HuH-7.5 (cell line): Measurements from ENCODE around the gene GALNTL6.
"Not testable (repeated sequence)": the region's sequence is repeated elsewhere in the genome, so short reads cannot be mapped to it uniquely, and the experiment has no call there.

Source experiments
- DNase-seq: peaks from one replicate; pipeline ENCODE4 v3.0.0; 2011; ENCODE audit warnings: low spot score

Gene GALNTL6

GRCh38 chr4:172758586-172759340, 945.6 kb downstream of the GALNTL6 start:
- DNase-seq, result no peak

GRCh38 chr4:172760512-172760911, 947.3 kb downstream of the GALNTL6 start:
- no peak for DNase-seq

GRCh38 chr4:172762895-172763294, 949.7 kb downstream of the GALNTL6 start:
- DNase-seq, result no peak

GRCh38 chr4:172770787-172771186, 957.6 kb downstream of the GALNTL6 start:
- DNase-seq, result no peak

- no peak for DNase-seq
Observed at GRCh38 chr4:172772781-172773180, 959.6 kb downstream of the GALNTL6 start.

GRCh38 chr4:172776203-172776861, 963.1 kb downstream of the GALNTL6 start:
- no peak for DNase-seq

- no peak for DNase-seq
Observed at GRCh38 chr4:172777729-172778431, 964.7 kb downstream of the GALNTL6 start.

- no peak for DNase-seq
Observed at GRCh38 chr4:172778583-172778982, 965.4 kb downstream of the GALNTL6 start.

GRCh38 chr4:172780566-172781081, 967.4 kb downstream of the GALNTL6 start:
- DNase-seq, result no peak

- no peak for DNase-seq
Observed at GRCh38 chr4:172785613-172786012, 972.4 kb downstream of the GALNTL6 start.

GRCh38 chr4:172786039-172786792, 973.0 kb downstream of the GALNTL6 start:
- DNase-seq, result no peak

GRCh38 chr4:172787111-172787510, 973.9 kb downstream of the GALNTL6 start:
- no peak for DNase-seq

GRCh38 chr4:172791841-172792240, 978.6 kb downstream of the GALNTL6 start:
- no peak for DNase-seq

GRCh38 chr4:172793565-172794306, 980.5 kb downstream of the GALNTL6 start:
- no peak for DNase-seq

- no peak for DNase-seq
Observed at GRCh38 chr4:172794307-172794703, 981.1 kb downstream of the GALNTL6 start.

- DNase-seq, result not testable (repeated sequence)
Observed at GRCh38 chr4:172797281-172797680, 984.1 kb downstream of the GALNTL6 start.

- DNase-seq, result no peak
Observed at GRCh38 chr4:172802032-172802431, 988.8 kb downstream of the GALNTL6 start.

GRCh38 chr4:172806841-172807240, 993.6 kb downstream of the GALNTL6 start:
- no peak for DNase-seq

- no peak for DNase-seq
Observed at GRCh38 chr4:172808196-172808595, 995.0 kb downstream of the GALNTL6 start.

- no peak for DNase-seq
Observed at GRCh38 chr4:172809319-172809718, 996.1 kb downstream of the GALNTL6 start.

GRCh38 chr4:172813359-172813923, 1000.2 kb downstream of the GALNTL6 start:
- no peak for DNase-seq
